ENCODE data around the gene CFB.
"Not testable (repeated sequence)": the region's sequence is repeated elsewhere in the genome, so short reads cannot be mapped to it uniquely, and the experiment has no call there.

Gene CFB

DNA sequence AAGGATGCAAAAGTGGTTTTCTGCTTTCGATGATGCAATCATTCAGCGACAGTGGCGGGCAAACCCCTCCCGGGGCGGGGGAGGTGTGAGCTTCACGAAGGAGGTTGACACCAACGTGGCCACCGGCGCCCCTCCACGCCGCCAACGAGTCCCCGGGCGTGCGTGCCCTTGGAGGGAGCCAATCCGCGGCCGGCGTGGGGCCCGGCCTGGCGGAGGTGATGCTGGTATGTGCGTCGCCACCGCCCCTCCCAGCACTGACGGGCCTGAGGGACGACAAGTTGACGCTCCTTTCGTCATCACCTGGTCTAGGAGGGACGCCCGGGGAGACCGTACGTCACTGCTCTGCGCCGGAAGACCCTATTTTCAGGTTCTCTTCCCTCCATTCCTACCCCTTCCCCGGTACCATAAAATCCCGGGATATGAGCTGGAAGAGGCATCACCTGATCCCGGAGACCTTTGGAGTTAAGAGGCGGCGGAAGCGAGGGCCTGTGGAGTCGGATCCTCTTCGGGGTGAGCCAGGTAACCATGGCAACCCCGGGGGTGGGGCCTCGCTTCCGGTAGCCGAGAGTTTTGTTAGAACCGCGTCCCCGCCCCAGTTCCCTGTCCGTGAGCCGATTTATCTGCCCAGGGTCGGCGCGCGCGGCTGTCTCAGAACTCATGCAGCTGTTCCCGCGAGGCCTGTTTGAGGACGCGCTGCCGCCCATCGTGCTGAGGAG lies 26.3 kb downstream of the CFB start, which contains the start of gene DXO:
Gene DXO (minus strand): TSS at position 146 of the 716 bp plus-strand sequence. CDS start 463 bp downstream, outside the sequence.
- DNase-seq = peak; percentile 99

DNA sequence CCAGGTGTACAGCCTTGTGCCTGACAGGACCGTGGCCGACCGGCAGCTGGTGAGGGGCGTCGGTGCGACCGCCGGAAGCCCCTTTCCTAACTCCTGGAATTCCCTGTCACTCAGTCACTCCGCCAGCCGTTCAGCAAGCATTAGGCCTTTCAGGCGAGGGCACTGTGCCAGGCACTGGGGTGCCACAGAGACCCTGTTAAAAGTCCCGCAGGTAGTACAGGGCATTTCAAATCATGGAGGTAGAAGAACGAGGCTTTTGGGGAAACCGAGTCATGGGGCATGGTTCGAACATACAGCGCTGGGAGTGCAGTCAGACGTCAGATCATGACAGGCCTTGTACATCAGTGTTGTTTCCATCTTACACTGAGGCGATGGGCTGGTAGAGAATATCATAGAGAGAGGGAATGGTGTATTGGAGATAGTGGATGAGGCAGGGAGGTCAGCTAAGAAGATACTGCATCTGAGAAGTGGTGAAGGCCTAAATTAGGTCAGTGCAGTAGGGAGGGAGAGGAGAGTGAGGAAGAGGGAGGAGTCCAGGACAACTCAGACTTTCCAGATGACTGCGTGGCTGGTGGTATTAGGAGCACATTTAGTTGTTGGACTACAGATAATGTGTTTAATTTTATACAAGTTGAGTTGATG lies 26.9 kb downstream of the CFB start:
- peak; percentile 41 for DNase-seq

DNA sequence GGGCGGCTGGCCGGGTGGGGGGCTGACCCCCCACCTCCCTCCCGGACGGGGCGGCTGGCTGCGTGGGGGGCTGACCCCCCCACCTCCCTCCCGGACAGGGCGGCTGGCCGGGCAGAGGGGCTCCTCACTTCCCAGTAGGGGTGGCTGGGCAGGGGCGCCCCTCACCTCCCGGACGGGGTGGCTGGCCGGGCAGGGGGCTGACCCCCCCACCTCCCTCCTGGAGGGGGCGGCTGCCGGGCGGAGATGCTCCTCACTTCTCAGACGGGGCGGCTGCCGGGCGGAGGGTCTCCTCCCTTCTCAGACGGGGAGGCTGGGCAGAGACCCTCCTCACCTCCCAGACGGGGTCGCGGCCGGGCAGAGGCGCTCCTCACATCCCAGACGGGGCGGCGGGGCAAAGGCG lies 30.2 kb downstream of the CFB start:
- DNase-seq = not testable (repeated sequence)

DNA sequence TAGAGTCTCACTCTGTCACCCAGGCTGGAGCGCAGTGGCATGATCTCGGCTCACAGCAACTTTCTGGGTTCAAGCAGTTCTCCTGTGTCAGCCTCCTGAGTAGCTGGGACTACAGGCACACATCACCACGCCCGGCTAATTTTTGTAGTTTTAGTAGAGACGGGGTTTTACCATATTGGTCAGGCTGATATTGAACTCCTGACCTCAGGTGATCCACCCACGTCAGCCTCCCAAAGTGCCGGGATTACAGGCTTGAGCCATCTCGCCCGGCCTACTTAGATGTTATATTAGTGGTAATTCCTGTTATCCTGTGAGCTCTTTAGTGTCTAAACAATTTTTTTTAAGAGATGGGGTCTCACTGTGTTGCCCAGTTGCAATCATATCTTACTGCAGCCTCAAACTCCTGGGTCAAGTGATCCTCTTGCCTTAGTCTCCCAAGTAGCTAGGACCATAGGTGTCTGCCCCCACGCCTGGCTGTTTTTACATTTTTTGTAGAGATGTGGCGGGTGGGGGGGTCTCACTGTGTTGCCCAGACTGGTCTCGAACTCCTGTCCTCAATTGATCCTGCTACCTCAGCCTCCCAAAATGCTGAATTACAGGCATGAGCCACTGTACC lies 32.0 kb downstream of the CFB start:
- DNase-seq = no peak

DNA sequence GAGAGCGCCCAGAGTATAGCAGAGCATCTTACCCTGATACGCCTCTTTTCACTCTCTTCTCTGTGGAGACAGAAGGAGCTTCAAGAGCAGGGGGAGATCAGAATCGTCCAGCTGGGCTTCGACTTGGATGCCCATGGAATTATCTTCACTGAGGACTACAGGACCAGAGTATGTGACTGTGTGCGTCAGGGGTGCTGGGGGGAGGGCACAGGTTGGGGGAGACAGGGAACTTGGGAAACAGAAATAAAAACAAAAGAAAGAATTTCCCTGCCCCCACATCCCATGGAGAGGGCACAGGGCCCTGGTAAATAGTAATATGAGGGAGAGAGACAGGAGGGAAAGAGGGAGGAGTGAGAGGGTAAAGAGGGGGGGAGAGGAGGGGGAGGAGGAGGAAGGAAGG lies 32.9 kb downstream of the CFB start:
- no peak for DNase-seq

DNA sequence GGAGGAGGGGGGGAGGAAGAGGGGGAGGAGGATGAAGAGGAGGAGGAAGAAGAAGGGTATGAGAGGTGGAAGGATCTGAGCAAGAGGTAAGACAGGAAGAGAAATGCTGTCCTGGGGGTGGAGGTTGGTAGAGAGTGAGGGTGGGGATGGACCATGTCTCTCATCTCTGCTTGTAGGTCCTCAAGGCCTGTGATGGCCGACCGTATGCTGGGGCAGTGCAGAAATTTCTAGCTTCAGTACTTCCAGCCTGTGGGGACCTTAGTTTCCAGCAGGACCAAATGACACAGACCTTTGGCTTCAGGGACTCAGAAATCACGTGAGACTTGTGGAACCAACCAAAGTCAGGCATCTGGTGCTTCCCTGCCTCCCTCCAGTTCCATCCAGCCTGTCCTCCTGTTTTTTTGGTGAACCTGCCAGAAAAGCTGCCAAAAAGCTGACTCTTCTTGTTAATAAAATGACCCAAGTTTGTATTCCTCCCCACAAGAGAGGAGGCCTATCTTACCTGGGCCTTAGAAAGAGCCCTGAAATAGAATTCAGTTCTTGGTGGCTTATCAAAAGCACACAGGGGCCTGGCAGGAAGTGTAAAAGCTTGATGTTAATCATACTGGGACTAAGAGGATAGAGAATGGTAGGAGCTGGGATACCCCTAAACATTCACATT lies 33.5 kb downstream of the CFB start:
- DNase-seq = no peak

DNA sequence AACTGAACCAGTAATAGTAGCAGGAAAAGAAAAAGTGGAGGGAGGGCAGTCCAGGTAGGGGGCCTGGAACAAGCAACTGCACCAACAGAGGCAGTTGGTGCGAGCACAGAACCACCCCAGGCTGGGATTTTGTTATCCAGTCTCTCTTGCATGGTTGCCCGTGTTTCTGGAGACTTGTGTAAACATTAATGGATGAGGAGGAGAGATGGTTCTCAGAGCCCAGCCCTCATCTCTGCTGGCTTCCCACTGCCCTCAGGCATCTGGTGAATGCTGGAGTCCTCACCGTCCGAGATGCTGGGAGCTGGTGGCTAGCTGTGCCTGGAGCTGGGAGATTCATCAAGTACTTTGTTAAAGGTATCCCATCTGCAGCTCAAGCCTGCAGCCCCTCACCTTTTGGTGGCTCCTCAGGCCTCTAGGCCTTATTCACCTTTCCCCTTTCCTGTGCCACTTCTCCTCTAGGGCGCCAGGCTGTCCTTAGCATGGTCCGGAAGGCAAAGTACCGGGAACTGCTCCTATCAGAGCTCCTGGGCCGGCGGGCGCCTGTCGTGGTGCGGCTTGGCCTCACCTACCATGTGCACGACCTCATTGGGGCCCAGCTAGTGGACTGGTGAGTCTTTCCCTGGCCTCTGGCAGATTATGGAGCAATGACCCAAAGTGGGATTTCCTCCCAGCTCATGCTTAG lies 34.4 kb downstream of the CFB start:
- not testable (repeated sequence) for DNase-seq

DNA sequence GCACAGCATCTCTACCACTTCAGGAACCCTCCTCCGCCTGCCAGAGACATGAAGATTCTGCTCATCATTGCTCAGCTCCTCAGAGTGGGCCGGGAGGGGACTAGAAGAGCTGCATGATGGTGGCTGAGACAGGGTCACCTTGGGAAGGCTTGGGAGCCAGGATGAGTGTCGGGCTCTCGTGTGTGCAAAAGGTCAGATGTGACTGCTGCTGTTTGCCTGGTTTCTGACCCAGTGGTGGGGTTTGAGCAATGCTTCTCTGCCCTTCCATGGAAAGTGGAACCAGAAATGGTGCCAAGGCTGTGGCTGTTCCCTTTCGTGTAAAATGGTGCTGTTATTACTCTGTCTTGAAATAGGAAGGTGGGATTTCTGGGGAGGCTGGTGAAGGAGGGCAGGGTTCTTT lies 35.1 kb downstream of the CFB start:
- DNase-seq = not testable (repeated sequence)

DNA sequence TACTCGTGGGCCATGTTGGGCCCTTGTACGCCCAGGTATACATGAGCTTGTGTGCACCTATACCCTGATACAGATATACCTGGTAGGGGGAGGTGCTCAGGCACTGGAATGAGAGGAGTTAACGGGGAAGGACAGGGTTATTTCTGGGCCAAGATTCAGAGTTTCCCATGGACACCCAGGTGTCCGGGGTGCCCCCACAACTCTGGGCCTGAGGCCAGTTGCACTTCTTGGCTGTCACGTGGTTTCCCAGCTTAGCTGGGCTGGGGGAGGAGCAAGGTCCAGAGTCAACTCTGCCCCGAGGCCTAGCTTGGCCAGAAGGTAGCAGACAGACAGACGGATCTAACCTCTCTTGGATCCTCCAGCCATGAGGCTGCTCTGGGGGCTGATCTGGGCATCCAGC lies 35.8 kb downstream of the CFB start, which contains the start of gene C4A:
Gene C4A (plus strand): TSS at position 314 of the 400 bp plus-strand sequence. CDS start 51 bp downstream, at position 365.
- not testable (repeated sequence) for DNase-seq

DNA sequence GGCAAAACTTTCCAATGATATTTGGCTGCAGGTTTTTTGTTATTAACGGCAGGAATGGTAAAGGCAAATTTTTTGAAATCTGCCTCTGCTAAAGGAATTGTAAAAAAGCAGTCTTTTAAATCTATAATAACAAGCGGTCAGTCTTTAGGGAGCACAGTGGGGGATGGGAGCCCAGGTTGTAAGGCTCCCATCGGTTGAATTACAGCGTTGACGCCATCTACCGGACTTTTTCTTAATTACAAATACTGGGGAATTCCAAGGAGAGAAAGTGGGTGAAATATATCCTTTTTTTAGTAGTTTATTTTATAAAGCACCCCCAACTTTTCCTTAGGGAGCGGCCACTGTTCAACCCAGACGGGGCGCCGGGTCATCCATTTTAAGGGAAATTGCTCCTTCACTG lies 43.5 kb downstream of the CFB start:
- DNase-seq = not testable (repeated sequence)

DNA sequence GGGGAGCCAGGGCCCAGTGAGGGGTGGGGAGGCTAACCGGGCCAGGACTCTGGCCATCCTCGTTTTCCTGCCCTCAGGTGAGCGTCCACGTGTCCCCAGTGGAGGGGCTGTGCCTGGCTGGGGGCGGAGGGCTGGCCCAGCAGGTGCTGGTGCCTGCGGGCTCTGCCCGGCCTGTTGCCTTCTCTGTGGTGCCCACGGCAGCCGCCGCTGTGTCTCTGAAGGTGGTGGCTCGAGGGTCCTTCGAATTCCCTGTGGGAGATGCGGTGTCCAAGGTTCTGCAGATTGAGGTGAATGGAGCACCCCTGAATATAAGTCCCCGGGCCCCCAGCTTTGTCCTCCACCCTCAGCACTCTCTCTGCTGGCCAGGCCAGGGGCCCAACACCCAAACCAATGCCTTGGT lies 48.5 kb downstream of the CFB start:
- DNase-seq = not testable (repeated sequence)

DNA sequence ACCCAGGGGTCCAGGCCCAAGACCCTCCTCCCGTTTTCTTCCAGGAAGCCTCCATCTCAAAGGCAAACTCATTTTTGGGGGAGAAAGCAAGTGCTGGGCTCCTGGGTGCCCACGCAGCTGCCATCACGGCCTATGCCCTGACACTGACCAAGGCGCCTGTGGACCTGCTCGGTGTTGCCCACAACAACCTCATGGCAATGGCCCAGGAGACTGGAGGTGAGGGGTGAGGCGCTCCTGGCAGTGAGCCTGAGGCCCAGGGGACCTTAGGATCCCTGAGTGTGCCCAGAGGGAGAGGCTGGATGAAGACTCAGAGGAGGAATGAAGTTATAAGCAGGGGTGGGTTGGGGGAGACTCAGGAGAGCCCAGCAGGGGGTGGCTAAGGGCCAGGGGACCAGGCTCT lies 50.5 kb downstream of the CFB start:
- DNase-seq = not testable (repeated sequence)

All from hematopoietic multipotent progenitor cell treated with erythropoietin and hydrocortisone succinate and interleukin-3 and kit ligand, for 6 days (in vitro differentiated cells).